Measurements from ENCODE around the gene DMGDH. TPM values are rescaled to one million over a fixed set of nuclear protein-coding genes. Genes with fewer than 3 reads are reported as not detected.

Gene DMGDH
- total RNA-seq, 2 experiments from 2014 or later, result 0.23 to 0.30 TPM

- CTCF ChIA-PET, result no interaction called here
- Mint-ChIP-seq H3K4me3 (no peak overlapping the region), H3K9me3 (no peaks in the 10 kb centered on the region), H3K36me3 (ENCODE audit: low read depth) (no peaks in the 10 kb centered on the region), H3K4me1 (no peaks in the 10 kb centered on the region), H3K27ac (no peak overlapping the region), H3K27me3 (peaks cover 18% of the 10 kb centered on the region)
- no peak for DNase-seq
- POLR2A ChIA-PET, result no interaction called here
Measured at GRCh38 chr5:79088507-79088906, 19.0 kb upstream of the DMGDH start.

- Mint-ChIP-seq H3K27me3 (peaks cover 9% of the 10 kb centered on the region), H3K27ac (no peak overlapping the region), H3K9me3 (no peaks in the 10 kb centered on the region), H3K4me3 (no peak overlapping the region), H3K36me3 (ENCODE audit: low read depth) (no peaks in the 10 kb centered on the region), H3K4me1 (no peaks in the 10 kb centered on the region)
- CTCF ChIA-PET, result interaction anchor here (1.1 kb wide), 1 partner anchor 64 kb away, joined by 3 read pairs; no protein-coding TSS in a partner anchor
- POLR2A ChIA-PET, result no interaction called here
- no peak for DNase-seq
Measured at GRCh38 chr5:79086116-79086515, 16.6 kb upstream of the DMGDH start.

- no peak overlapping the region for H3K4me3 Mint-ChIP-seq
- no peak for DNase-seq
- no peak overlapping the region for H3K27ac Mint-ChIP-seq
- ChIA-PET POLR2A (no interaction called here), CTCF (no interaction called here)
- H3K4me1 Mint-ChIP-seq, result no peaks in the 10 kb centered on the region
- peaks cover 7% of the 10 kb centered on the region for H3K27me3 Mint-ChIP-seq
- no peaks in the 10 kb centered on the region for H3K36me3 Mint-ChIP-seq (ENCODE audit: low read depth)
- no peaks in the 10 kb centered on the region for H3K9me3 Mint-ChIP-seq
Measured at GRCh38 chr5:79081779-79082178, 12.3 kb upstream of the DMGDH start.

GRCh38 chr5:79080804-79081203 is 11.3 kb upstream of the DMGDH start:
- Mint-ChIP-seq H3K27ac (no peak overlapping the region), H3K4me3 (no peak overlapping the region), H3K27me3 (peaks cover 2% of the 10 kb centered on the region), H3K36me3 (ENCODE audit: low read depth) (no peaks in the 10 kb centered on the region), H3K4me1 (no peaks in the 10 kb centered on the region), H3K9me3 (no peaks in the 10 kb centered on the region)
- POLR2A ChIA-PET, result no interaction called here
- no peak for DNase-seq
- CTCF ChIA-PET, result no interaction called here

- H3K27ac Mint-ChIP-seq, result no peak overlapping the region
- H3K27me3 Mint-ChIP-seq, result peaks cover 5% of the 10 kb centered on the region
- CTCF ChIA-PET, result interaction anchor here (0.9 kb wide), 1 partner anchor 57 kb away, joined by 3 read pairs; no protein-coding TSS in a partner anchor
- H3K36me3 Mint-ChIP-seq (ENCODE audit: low read depth), result no peaks in the 10 kb centered on the region
- POLR2A ChIA-PET, result no interaction called here
- no peaks in the 10 kb centered on the region for H3K9me3 Mint-ChIP-seq
- H3K4me1 Mint-ChIP-seq, result no peaks in the 10 kb centered on the region
- H3K4me3 Mint-ChIP-seq, result no peak overlapping the region
- no peak for DNase-seq
Measured at GRCh38 chr5:79077680-79078365, 8.3 kb upstream of the DMGDH start.

- CTCF ChIA-PET, result no interaction called here
- H3K4me1 Mint-ChIP-seq, result no peaks in the 10 kb centered on the region
- H3K27ac Mint-ChIP-seq, result no peak overlapping the region
- H3K9me3 Mint-ChIP-seq, result no peaks in the 10 kb centered on the region
- DNase-seq, result no peak
- H3K36me3 Mint-ChIP-seq (ENCODE audit: low read depth), result no peaks in the 10 kb centered on the region
- POLR2A ChIA-PET, result no interaction called here
- no peak overlapping the region for H3K4me3 Mint-ChIP-seq
- peaks cover 10% of the 10 kb centered on the region for H3K27me3 Mint-ChIP-seq
Measured at GRCh38 chr5:79076819-79077218, 7.3 kb upstream of the DMGDH start.

- ChIA-PET POLR2A (no interaction called here), CTCF (no interaction called here)
- DNase-seq, result no peak
- Mint-ChIP-seq H3K27me3 (peaks cover 17% of the 10 kb centered on the region), H3K4me3 (no peak overlapping the region), H3K4me1 (no peaks in the 10 kb centered on the region), H3K36me3 (ENCODE audit: low read depth) (no peaks in the 10 kb centered on the region), H3K9me3 (no peaks in the 10 kb centered on the region), H3K27ac (no peak overlapping the region)
Measured at GRCh38 chr5:79075646-79076426, 6.4 kb upstream of the DMGDH start.

GRCh38 chr5:79074641-79075040 is 5.2 kb upstream of the DMGDH start:
- ChIA-PET CTCF (interaction anchor here (1.3 kb wide), 1 partner anchor 49 kb away, joined by 3 read pairs; no protein-coding TSS in a partner anchor), POLR2A (no interaction called here)
- Mint-ChIP-seq H3K4me1 (no peaks in the 10 kb centered on the region), H3K9me3 (no peaks in the 10 kb centered on the region), H3K27ac (no peak overlapping the region), H3K4me3 (no peak overlapping the region), H3K36me3 (ENCODE audit: low read depth) (no peaks in the 10 kb centered on the region), H3K27me3 (peaks cover 25% of the 10 kb centered on the region)
- DNase-seq, result no peak

GRCh38 chr5:79070350-79070667 is 835 bp upstream of the DMGDH start:
- H3K4me1 Mint-ChIP-seq, result no peaks in the 10 kb centered on the region
- peaks cover 42% of the 10 kb centered on the region for H3K27me3 Mint-ChIP-seq
- CTCF ChIA-PET, result no interaction called here
- no peak for DNase-seq
- no peaks in the 10 kb centered on the region for H3K9me3 Mint-ChIP-seq
- H3K4me3 Mint-ChIP-seq, result no peak overlapping the region
- POLR2A ChIA-PET, result no interaction called here
- no peaks in the 10 kb centered on the region for H3K36me3 Mint-ChIP-seq (ENCODE audit: low read depth)
- H3K27ac Mint-ChIP-seq, result no peak overlapping the region

- POLR2A ChIA-PET, result no interaction called here
- no peaks in the 10 kb centered on the region for H3K9me3 Mint-ChIP-seq
- H3K27ac Mint-ChIP-seq, result no peak overlapping the region
- no peak overlapping the region for H3K4me3 Mint-ChIP-seq
- no peaks in the 10 kb centered on the region for H3K36me3 Mint-ChIP-seq (ENCODE audit: low read depth)
- CTCF ChIA-PET, result no interaction called here
- no peak for DNase-seq
- peaks cover 20% of the 10 kb centered on the region for H3K27me3 Mint-ChIP-seq
- no peaks in the 10 kb centered on the region for H3K4me1 Mint-ChIP-seq
Measured at GRCh38 chr5:79062436-79062835, 7.0 kb downstream of the DMGDH start.

- H3K27me3 Mint-ChIP-seq, result peaks cover 22% of the 10 kb centered on the region
- no peak overlapping the region for H3K4me3 Mint-ChIP-seq
- H3K27ac Mint-ChIP-seq, result no peak overlapping the region
- DNase-seq, result no peak
- ChIA-PET CTCF (interaction anchor here (1.1 to 1.4 kb wide), 2 partner anchors 35 to 39 kb away, joined by 4 read pairs; no protein-coding TSS in a partner anchor), POLR2A (no interaction called here)
- no peaks in the 10 kb centered on the region for H3K36me3 Mint-ChIP-seq (ENCODE audit: low read depth)
- no peaks in the 10 kb centered on the region for H3K9me3 Mint-ChIP-seq
- no peaks in the 10 kb centered on the region for H3K4me1 Mint-ChIP-seq
Measured at GRCh38 chr5:79059674-79060073, 9.8 kb downstream of the DMGDH start.

- Mint-ChIP-seq H3K27ac (no peak overlapping the region), H3K4me3 (no peak overlapping the region), H3K4me1 (no peaks in the 10 kb centered on the region), H3K27me3 (peaks cover 26% of the 10 kb centered on the region), H3K9me3 (no peaks in the 10 kb centered on the region), H3K36me3 (ENCODE audit: low read depth) (no peaks in the 10 kb centered on the region)
- ChIA-PET CTCF (interaction anchor here (1.2 kb wide), 1 partner anchor 32 kb away, joined by 3 read pairs; no protein-coding TSS in a partner anchor), POLR2A (no interaction called here)
- DNase-seq, result no peak
Measured at GRCh38 chr5:79056847-79057246, 12.6 kb downstream of the DMGDH start.

- ChIA-PET POLR2A (no interaction called here), CTCF (no interaction called here)
- no peaks in the 10 kb centered on the region for H3K4me1 Mint-ChIP-seq
- no peak overlapping the region for H3K4me3 Mint-ChIP-seq
- no peak overlapping the region for H3K27ac Mint-ChIP-seq
- H3K9me3 Mint-ChIP-seq, result no peaks in the 10 kb centered on the region
- no peaks in the 10 kb centered on the region for H3K36me3 Mint-ChIP-seq (ENCODE audit: low read depth)
- peaks cover 25% of the 10 kb centered on the region for H3K27me3 Mint-ChIP-seq
- no peak for DNase-seq
Measured at GRCh38 chr5:79055017-79055416, 14.5 kb downstream of the DMGDH start.

- POLR2A ChIA-PET, result no interaction called here
- Mint-ChIP-seq H3K9me3 (no peaks in the 10 kb centered on the region), H3K27ac (no peak overlapping the region), H3K27me3 (peaks cover 28% of the 10 kb centered on the region), H3K4me3 (no peak overlapping the region), H3K4me1 (no peaks in the 10 kb centered on the region), H3K36me3 (ENCODE audit: low read depth) (no peaks in the 10 kb centered on the region)
- CTCF ChIA-PET, result no interaction called here
- no peak for DNase-seq
Measured at GRCh38 chr5:79053321-79053720, 16.2 kb downstream of the DMGDH start.
